ENCODE data around the gene BCL2A1. TPM values are rescaled to one million over a fixed set of nuclear protein-coding genes. Genes with fewer than 3 reads are reported as not detected.
"Not testable (repeated sequence)": the region's sequence is repeated elsewhere in the genome, so short reads cannot be mapped to it uniquely, and the experiment has no call there.

The BCL2A1 gene
- total and polyA plus RNA-seq, 10 of the 15 experiments (the other 5 are each of a cell fraction or from before 2014, with no cell fraction given): 181 to 570 (median 321) TPM

GRCh38 chr15:79938143-79938542, 32.9 kb downstream of the BCL2A1 start:
- TF ChIP-seq ZBTB33 (IDR thresholded peaks at IDR 0.05): no peak
- H3K9ac ChIP-seq (ENCODE audit: control insufficient read depth, insufficient read depth, low read length): no peak overlapping the region
- no peak overlapping the region for H3K4me2 ChIP-seq (ENCODE audit: control insufficient read depth, insufficient read depth)
- H3K9me3 ChIP-seq (replicated peaks; ENCODE audit: control insufficient read depth, insufficient read depth, low read length): no peaks in the 10 kb centered on the region
- FAIRE-seq (no peak), ATAC-seq (no peak), DNase-seq (ENCODE audit: low read depth, low spot score) (no peak)
- no peaks in the 10 kb centered on the region for H4K20me1 ChIP-seq (ENCODE audit: control insufficient read depth, insufficient read depth)
- no peak overlapping the region for H3K4me3 ChIP-seq
- H3K36me3 ChIP-seq (ENCODE audit: control insufficient read depth in 2 of 2, insufficient read depth in 2 of 2, low read length in 1 of 2): no peaks in the 10 kb centered on the region
- intact Hi-C loops (cut with micrococcal nuclease; ENCODE audit: unreplicated experiment) (no loop called here), in situ Hi-C loops (cut with MboI) (no loop called here)
- CTCF ChIA-PET: no interaction called here
- BruUV-seq (replicated peaks): no TSS peak
- POLR2A ChIA-PET: no interaction called here
- H2AFZ ChIP-seq (ENCODE audit: control insufficient read depth, low read depth, low read length): no peak overlapping the region
- no peak overlapping the region for H3K27ac ChIP-seq (ENCODE audit: control insufficient read depth, insufficient read depth)
- peaks cover 2% of the 10 kb centered on the region for H3K4me1 ChIP-seq (ENCODE audit: control insufficient read depth, insufficient read depth, low read length)
- H3K79me2 ChIP-seq (ENCODE audit: control insufficient read depth, insufficient read depth, low read length): no peaks in the 10 kb centered on the region
- SMC1A ChIA-PET (ENCODE audit: uncharacterized antibody, unreplicated experiment): no interaction called here
- WGBS (ENCODE audit: insufficient coverage, insufficient replicate concordance, low lambda C conversion rate, missing lambda C conversion rate): 35% methylated on average over 1 of the region's 1 CpG
- H3K27me3 ChIP-seq (replicated peaks in 1 of 2; ENCODE audit: control insufficient read depth in 2 of 2, insufficient read depth in 2 of 2, low read length in 1 of 2): no peaks in the 10 kb centered on the region
- RAD21 ChIA-PET (ENCODE audit: unreplicated experiment): no interaction called here

GRCh38 chr15:79935556-79936201, 35.3 kb downstream of the BCL2A1 start:
- H3K27me3 ChIP-seq (replicated peaks in 1 of 2; ENCODE audit: control insufficient read depth in 2 of 2, insufficient read depth in 2 of 2, low read length in 1 of 2); H3K4me3 ChIP-seq; H3K9me3 ChIP-seq (replicated peaks; ENCODE audit: control insufficient read depth, insufficient read depth, low read length); H4K20me1 ChIP-seq (ENCODE audit: control insufficient read depth, insufficient read depth); CTCF ChIA-PET; H3K79me2 ChIP-seq (ENCODE audit: control insufficient read depth, insufficient read depth, low read length); ATAC-seq; H3K27ac ChIP-seq (ENCODE audit: control insufficient read depth, insufficient read depth); H2AFZ ChIP-seq (ENCODE audit: control insufficient read depth, low read depth, low read length); BruUV-seq (replicated peaks); DNase-seq (ENCODE audit: low read depth, low spot score); H3K4me2 ChIP-seq (ENCODE audit: control insufficient read depth, insufficient read depth); intact Hi-C loops (cut with micrococcal nuclease; ENCODE audit: unreplicated experiment); H3K9ac ChIP-seq (ENCODE audit: control insufficient read depth, insufficient read depth, low read length); RAD21 ChIA-PET (ENCODE audit: unreplicated experiment); H3K4me1 ChIP-seq (ENCODE audit: control insufficient read depth, insufficient read depth, low read length); SMC1A ChIA-PET (ENCODE audit: uncharacterized antibody, unreplicated experiment); FAIRE-seq; in situ Hi-C loops (cut with MboI); H3K36me3 ChIP-seq (ENCODE audit: control insufficient read depth in 2 of 2, insufficient read depth in 2 of 2, low read length in 1 of 2): not testable (repeated sequence)
- POLR2A ChIA-PET: interaction anchor here (0.6 kb wide), 1 partner anchor 71 kb away, joined by 3 read pairs; no protein-coding TSS in a partner anchor
- 62% methylated on average over 7 of the region's 7 CpGs for WGBS (ENCODE audit: insufficient coverage, insufficient replicate concordance, low lambda C conversion rate, missing lambda C conversion rate)

Data from GM12878 (cell line).